Rectal smooth muscle tissue (tissue), 1 donor: ENCODE results near the gene SPDYE1.
"Not testable (repeated sequence)": the region's sequence is repeated elsewhere in the genome, so short reads cannot be mapped to it uniquely, and the experiment has no call there.

Experiments used
- H3K27ac ChIP-seq: one replicate; pipeline ENCODE4 v1.7.0; 2013; ENCODE audit warnings: low read depth, low read length, inconsistent platforms
- H3K27me3 ChIP-seq: one replicate; pipeline ENCODE4 v1.7.0; 2013; ENCODE audit warnings: low read length; ENCODE audit not compliant: control insufficient read depth, insufficient read depth
- H3K36me3 ChIP-seq: one replicate; pipeline ENCODE4 v1.7.0; 2013; ENCODE audit warnings: low read length; ENCODE audit not compliant: control insufficient read depth, insufficient read depth
- H3K4me1 ChIP-seq: one replicate; pipeline ENCODE4 v1.7.0; 2013; ENCODE audit warnings: low read length; ENCODE audit not compliant: control insufficient read depth, insufficient read depth
- H3K4me3 ChIP-seq: one replicate; pipeline ENCODE4 v1.7.0; 2013; ENCODE audit warnings: low read length
- H3K9ac ChIP-seq: one replicate; pipeline ENCODE4 v1.7.0; 2013; ENCODE audit warnings: low read length

The SPDYE1 gene

GRCh38 chr7:43977525-43977924 is 20.2 kb upstream of the SPDYE1 start:
- no peaks in the 10 kb centered on the region for H3K27me3 ChIP-seq
- H3K9ac ChIP-seq: no peak overlapping the region
- H3K27ac ChIP-seq: no peak overlapping the region
- H3K4me3 ChIP-seq: no peak overlapping the region
- H3K36me3 ChIP-seq: no peaks in the 10 kb centered on the region
- no peaks in the 10 kb centered on the region for H3K4me1 ChIP-seq

DNA sequence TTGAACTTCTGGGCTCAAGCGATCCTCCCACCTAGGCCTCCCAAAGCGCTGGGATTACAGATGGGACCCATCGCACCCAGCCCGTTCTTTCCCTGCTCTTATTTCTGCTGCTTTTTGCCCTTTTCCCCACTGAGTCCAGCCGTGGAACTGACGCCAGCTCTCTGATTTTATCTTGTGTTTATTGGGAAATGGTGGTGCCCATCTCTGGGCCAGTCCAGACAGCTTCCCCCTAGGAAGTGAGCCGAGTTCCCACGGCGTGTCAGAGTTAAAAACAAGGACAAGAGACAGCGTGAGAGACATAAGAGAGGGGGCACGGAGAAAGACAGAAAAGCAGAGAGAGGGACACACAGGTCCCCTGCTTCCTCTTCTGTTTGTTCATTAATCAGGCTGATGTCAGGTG is 19.6 kb upstream of the SPDYE1 start:
- not testable (repeated sequence) for H3K27me3 ChIP-seq, H3K36me3 ChIP-seq, H3K9ac ChIP-seq, H3K27ac ChIP-seq, H3K4me3 ChIP-seq, H3K4me1 ChIP-seq

- H3K9ac ChIP-seq, H3K4me3 ChIP-seq, H3K4me1 ChIP-seq, H3K36me3 ChIP-seq, H3K27me3 ChIP-seq, H3K27ac ChIP-seq: not testable (repeated sequence)
These were observed 14.8 kb upstream of the SPDYE1 start for GRCh38 chr7:43982848-43983247.

DNA sequence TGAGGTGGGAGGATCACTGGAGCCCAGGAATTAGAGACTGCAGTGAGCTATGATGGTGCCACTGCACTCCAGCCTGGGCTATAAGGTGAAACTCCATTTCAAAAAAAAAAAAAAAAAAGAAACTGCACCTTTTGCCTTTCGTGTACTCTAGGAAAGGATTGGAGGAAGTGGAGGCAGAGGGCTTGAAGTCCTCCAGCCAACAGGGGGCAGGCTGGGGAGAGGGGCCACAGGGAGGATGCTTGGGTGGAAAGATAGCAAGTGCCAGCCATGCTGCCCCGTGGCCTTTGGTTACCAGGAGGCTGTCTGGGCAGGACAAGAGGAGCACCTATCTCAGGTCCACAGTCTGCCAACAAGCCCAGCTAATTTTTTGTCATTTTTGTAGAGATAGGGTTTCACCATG is 14.0 kb upstream of the SPDYE1 start:
- not testable (repeated sequence) for H3K27ac ChIP-seq, H3K9ac ChIP-seq, H3K27me3 ChIP-seq

GRCh38 chr7:43985904-43986864 is 11.5 kb upstream of the SPDYE1 start:
- not testable (repeated sequence) for H3K4me1 ChIP-seq, H3K4me3 ChIP-seq, H3K27me3 ChIP-seq, H3K27ac ChIP-seq, H3K9ac ChIP-seq, H3K36me3 ChIP-seq

More for the DNA sequence above, 14.0 kb upstream of the SPDYE1 start:
- not testable (repeated sequence) for H3K4me3 ChIP-seq, H3K36me3 ChIP-seq, H3K4me1 ChIP-seq

GRCh38 chr7:43987476-43987875 is 10.2 kb upstream of the SPDYE1 start:
- not testable (repeated sequence) for H3K4me3 ChIP-seq, H3K27ac ChIP-seq, H3K4me1 ChIP-seq, H3K27me3 ChIP-seq, H3K9ac ChIP-seq, H3K36me3 ChIP-seq

GRCh38 chr7:43990011-43990585 is 7.6 kb upstream of the SPDYE1 start:
- H3K27ac ChIP-seq, H3K36me3 ChIP-seq, H3K4me3 ChIP-seq, H3K27me3 ChIP-seq, H3K4me1 ChIP-seq, H3K9ac ChIP-seq: not testable (repeated sequence)

GRCh38 chr7:43990829-43991228 is 6.9 kb upstream of the SPDYE1 start:
- H3K27me3 ChIP-seq, H3K9ac ChIP-seq, H3K4me3 ChIP-seq, H3K27ac ChIP-seq, H3K4me1 ChIP-seq, H3K36me3 ChIP-seq: not testable (repeated sequence)

DNA sequence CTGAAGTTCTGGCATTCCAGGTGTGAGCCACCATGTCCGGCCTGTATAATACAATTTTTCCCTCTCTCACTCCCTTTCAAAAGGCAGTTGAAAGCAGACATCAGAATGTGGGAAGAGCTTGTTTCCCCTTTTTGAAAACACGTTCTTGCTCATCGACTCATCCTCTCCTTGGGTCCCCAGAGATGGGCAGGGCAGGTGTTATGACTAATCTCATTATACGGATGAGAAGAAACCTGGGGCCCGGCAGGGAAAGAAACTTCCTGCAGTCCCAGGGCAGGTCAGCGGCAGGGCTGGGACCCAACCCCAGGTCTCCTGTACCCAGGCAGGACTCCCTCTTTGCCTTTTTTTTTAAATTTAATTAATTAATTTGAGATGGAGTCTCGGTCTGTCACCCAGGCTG is 4.8 kb upstream of the SPDYE1 start:
- H3K9ac ChIP-seq, H3K4me1 ChIP-seq, H3K27me3 ChIP-seq, H3K36me3 ChIP-seq, H3K4me3 ChIP-seq, H3K27ac ChIP-seq: not testable (repeated sequence)

DNA sequence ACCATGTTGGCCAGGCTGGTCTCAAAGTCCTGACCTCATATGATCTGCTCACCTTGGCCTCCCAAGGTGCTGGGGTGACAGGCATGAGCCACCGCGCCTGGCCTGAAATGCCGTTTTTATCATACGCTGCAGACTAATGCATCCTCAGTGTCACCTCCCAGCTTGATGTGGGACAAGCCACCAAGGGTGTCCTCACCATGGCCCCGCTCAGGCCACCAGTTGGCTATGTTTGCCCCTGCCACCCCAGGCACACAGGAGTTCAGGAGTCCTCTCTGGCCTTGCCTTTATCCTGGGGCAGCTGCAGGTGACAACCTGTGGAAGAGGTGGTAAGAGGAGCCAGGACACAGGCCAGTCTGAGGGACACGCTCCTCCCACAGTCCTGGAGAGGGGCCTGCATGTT is 3.0 kb upstream of the SPDYE1 start:
- H3K27ac ChIP-seq, H3K4me1 ChIP-seq, H3K4me3 ChIP-seq, H3K27me3 ChIP-seq, H3K36me3 ChIP-seq, H3K9ac ChIP-seq: not testable (repeated sequence)

DNA sequence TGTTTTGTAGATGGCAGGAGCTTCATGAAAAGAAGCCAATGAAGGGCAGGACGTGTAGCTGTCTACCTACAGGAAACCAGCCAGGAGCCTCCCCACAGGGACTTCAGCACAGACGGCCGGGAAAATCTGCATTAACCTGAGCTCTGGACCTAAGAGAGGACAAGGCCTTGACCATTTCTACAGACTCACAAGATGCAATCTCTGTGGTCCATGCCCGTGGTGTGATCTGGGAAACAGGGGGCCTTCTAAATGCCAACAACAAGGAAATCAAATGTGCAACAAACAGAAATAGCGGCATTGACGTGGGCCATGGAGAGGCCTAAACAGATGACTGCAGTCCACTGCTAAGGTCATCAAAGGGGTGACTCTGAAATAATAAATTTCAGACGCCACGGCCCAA is 14.4 kb downstream of the SPDYE1 start:
- not testable (repeated sequence) for H3K27ac ChIP-seq, H3K4me1 ChIP-seq, H3K9ac ChIP-seq, H3K36me3 ChIP-seq, H3K27me3 ChIP-seq, H3K4me3 ChIP-seq

- H3K27me3 ChIP-seq, H3K4me1 ChIP-seq, H3K36me3 ChIP-seq, H3K9ac ChIP-seq, H3K27ac ChIP-seq, H3K4me3 ChIP-seq: not testable (repeated sequence)
These were observed 17.4 kb downstream of the SPDYE1 start for GRCh38 chr7:44015090-44015489.
